Measurements from ENCODE around the gene GRIK4. TPM values are rescaled to one million over a fixed set of nuclear protein-coding genes. Genes with fewer than 3 reads are reported as not detected.

GRIK4 gene
- total and polyA plus RNA-seq, 9 of the 15 experiments (the other 6 are each of a cell fraction or from before 2014, with no cell fraction given) = not detected

- Histone ChIP-seq H2AFZ (ENCODE audit: low read depth, low read length) (no peak overlapping the region), H3K27ac (ENCODE audit: extremely low read depth, low read depth, low read length) (no peak overlapping the region), H4K20me1 (replicated peaks; ENCODE audit: control insufficient read depth, insufficient read depth, low read length) (no peaks in the 10 kb centered on the region), H3K36me3 (ENCODE audit: control insufficient read depth, insufficient read depth, low read length) (no peaks in the 10 kb centered on the region), H3K9me1 (ENCODE audit: control insufficient read depth, insufficient read depth, low read length) (no peaks in the 10 kb centered on the region), H3K4me1 (replicated peaks in 1 of 2; ENCODE audit: control insufficient read depth in 2 of 2, insufficient read depth in 2 of 2, low read length in 2 of 2) (peaks cover 0 to 3% of the 10 kb centered on the region in 2 experiments; a peak in 2 of 5 replicates), H3K4me2 (ENCODE audit: insufficient read depth, low read length) (peak overlapping the region; percentile 20; the same call in 1 of the 2 replicates), H3K79me2 (ENCODE audit: control insufficient read depth, insufficient read depth, low read length) (no peaks in the 10 kb centered on the region), H3K27me3 (ENCODE audit: control insufficient read depth in 2 of 2, insufficient read depth in 2 of 2, low read length in 2 of 2) (peaks cover 6 to 34% of the 10 kb centered on the region in 2 experiments; a peak in 4 of 5 replicates), H3K9me3 (replicated peaks; ENCODE audit: control insufficient read depth, insufficient read depth, low read depth, low read length) (no peaks in the 10 kb centered on the region), H3K4me3 (no peak overlapping the region), H3K9ac (ENCODE audit: insufficient read depth in 1 of 2, low read depth in 2 of 2, low read length in 2 of 2) (no peak overlapping the region)
- intact Hi-C loops (cut with micrococcal nuclease) = no loop called here
- ATAC-seq = peak; percentile 82
- DNase-seq (ENCODE audit: extremely low read depth in 1 of 4, low spot score in 3 of 4) = peak in 2 of 4 experiments; percentile 9 to 33
- POLR2A ChIA-PET = interaction anchor here (0.6 kb wide), 1 partner anchor 252 kb away, joined by 3 read pairs; no protein-coding TSS in a partner anchor
- in situ Hi-C loops (cut with MboI) = no loop called here
- no TSS peak for BruUV-seq (replicated peaks)
- CTCF ChIA-PET (ENCODE audit: low intra/inter-chr PET ratio) = no interaction called here
- WGBS (ENCODE audit: insufficient coverage, low coverage, missing lambda C conversion rate) = 0% methylated on average over 5 of the region's 5 CpGs
- FAIRE-seq = peak; percentile 62
- TF ChIP-seq KLF13 (tag; IDR thresholded peaks at IDR 0.05; ENCODE audit: borderline replicate concordance, low read depth) (no peak), SIX5 (IDR thresholded peaks at IDR 0.05; ENCODE audit: borderline replicate concordance in 1 of 2, insufficient read depth in 1 of 2, low read depth in 1 of 2, low read length in 2 of 2) (no peak), CBX3 (IDR thresholded peaks at IDR 0.05; ENCODE audit: borderline replicate concordance in 1 of 2, low read length in 2 of 2) (no peak), SRSF7 (optimal IDR thresholded peaks at IDR 0.05; ENCODE audit: low read depth, low read length) (no peak), MAFG (tag; conservative IDR thresholded peaks at IDR 0.05) (peak; percentile 78), ZNF143 (CRISPR knock-in tag; IDR thresholded peaks at IDR 0.05) (no peak), HNRNPK (IDR thresholded peaks at IDR 0.05; ENCODE audit: low read depth, low read length, poor library complexity, severe bottlenecking) (no peak), FOXK1 (CRISPR knock-in tag; IDR thresholded peaks at IDR 0.05; ENCODE audit: borderline replicate concordance) (no peak), SETDB1 (IDR thresholded peaks at IDR 0.05; ENCODE audit: low read length) (no peak), MAFF (IDR thresholded peaks at IDR 0.05; ENCODE audit: low read length) (peak; percentile 51), KLF10 (CRISPR knock-in tag; IDR thresholded peaks at IDR 0.05) (no peak), SAFB (IDR thresholded peaks at IDR 0.05; ENCODE audit: borderline replicate concordance, low read depth, low read length) (no peak), NUFIP1 (IDR thresholded peaks at IDR 0.05; ENCODE audit: partially characterized antibody) (no peak), PURB (CRISPR knock-in tag; IDR thresholded peaks at IDR 0.05; ENCODE audit: low read depth) (no peak), NFE2 (IDR thresholded peaks at IDR 0.05; ENCODE audit: low read depth) (peak; percentile 68), GATAD2A (IDR thresholded peaks at IDR 0.05) (no peak), BMI1 (IDR thresholded peaks at IDR 0.05; ENCODE audit: low read length) (no peak), HCFC1 (IDR thresholded peaks at IDR 0.05; ENCODE audit: low read depth, low read length) (no peak), RNF2 (IDR thresholded peaks at IDR 0.05) (no peak), MCM7 (IDR thresholded peaks at IDR 0.05) (no peak), NFE2L1 (tag; IDR thresholded peaks at IDR 0.05; ENCODE audit: borderline replicate concordance, low read depth) (peak; percentile 52; the same call in 1 of the 2 replicates), ZNF316 (IDR thresholded peaks at IDR 0.05) (peak; percentile 85), MYC (IDR thresholded peaks at IDR 0.05; ENCODE audit: low read depth, low read length) (no peak), MYC (CRISPR knock-in tag; IDR thresholded peaks at IDR 0.05; ENCODE audit: borderline replicate concordance, low read depth) (no peak)
- TF ChIP-seq, protein P1, sequence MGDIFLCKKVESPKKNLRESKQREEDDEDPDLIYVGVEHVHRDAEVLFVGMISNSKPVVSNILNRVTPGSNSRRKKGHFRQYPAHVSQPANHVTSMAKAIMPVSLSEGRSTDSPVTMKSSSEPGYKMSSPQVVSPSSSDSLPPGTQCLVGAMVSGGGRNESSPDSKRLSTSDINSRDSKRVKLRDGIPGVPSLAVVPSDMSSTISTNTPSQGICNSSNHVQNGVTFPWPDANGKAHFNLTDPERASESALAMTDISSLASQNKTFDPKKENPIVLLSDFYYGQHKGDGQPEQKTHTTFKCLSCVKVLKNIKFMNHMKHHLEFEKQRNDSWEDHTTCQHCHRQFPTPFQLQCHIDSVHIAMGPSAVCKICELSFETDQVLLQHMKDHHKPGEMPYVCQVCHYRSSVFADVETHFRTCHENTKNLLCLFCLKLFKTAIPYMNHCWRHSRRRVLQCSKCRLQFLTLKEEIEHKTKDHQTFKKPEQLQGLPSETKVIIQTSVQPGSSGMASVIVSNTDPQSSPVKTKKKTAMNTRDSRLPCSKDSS (IDR thresholded peaks at IDR 0.05; ENCODE audit: low read depth, partially characterized antibody) = no peak
These were observed 262.0 kb downstream of the GRIK4 start for GRCh38 chr11:120773501-120774031.

All from K562 (cell line).